Measurements from ENCODE around the gene FREY1. TPM values are rescaled to one million over a fixed set of nuclear protein-coding genes. Genes with fewer than 3 reads are reported as not detected.

FREY1 gene
- total and polyA plus RNA-seq, 9 of the 15 experiments (the other 6 are each of a cell fraction or from before 2014, with no cell fraction given): 0.25 to 1.5 (median 1.1) TPM; not detected in 5

GRCh38 chr11:45879803-45880686 is 27.0 kb downstream of the FREY1 start (continued):
- TF ChIP-seq ZNF311 (CRISPR knock-in tag; IDR thresholded peaks at IDR 0.05) (no peak), ZFP1 (CRISPR knock-in tag; IDR thresholded peaks at IDR 0.05) (no peak), CREBBP (IDR thresholded peaks at IDR 0.05; ENCODE audit: low read depth, low read length) (no peak), RAD51 (IDR thresholded peaks at IDR 0.05; ENCODE audit: borderline replicate concordance, low read depth) (peak; percentile 69), CSDE1 (IDR thresholded peaks at IDR 0.05) (no peak), RNF2 (IDR thresholded peaks at IDR 0.05) (0 out of 2 replicates have a peak, but pooled peaks have one; percentile 36), RHOXF2B (CRISPR knock-in tag; conservative IDR thresholded peaks at IDR 0.05) (no peak), SFPQ (IDR thresholded peaks at IDR 0.05; ENCODE audit: low read depth, low read length) (no peak), ILF3 (IDR thresholded peaks at IDR 0.05; ENCODE audit: borderline replicate concordance) (no peak), ZZZ3 (IDR thresholded peaks at IDR 0.05) (no peak), NEUROD1 (IDR thresholded peaks at IDR 0.05; ENCODE audit: borderline replicate concordance, low read depth, low read length, partially characterized antibody) (peak; percentile 65), FOSL1 (tag; conservative IDR thresholded peaks at IDR 0.05) (peak; percentile 99), MYC (IDR thresholded peaks at IDR 0.05; ENCODE audit: low read depth, low read length) (no peak; the same call in 1 of the 2 replicates), MYC (CRISPR knock-in tag; IDR thresholded peaks at IDR 0.05; ENCODE audit: borderline replicate concordance, low read depth) (no peak), ARID3B (CRISPR knock-in tag; IDR thresholded peaks at IDR 0.05; ENCODE audit: borderline replicate concordance) (no peak), ZNF282 (CRISPR knock-in tag; IDR thresholded peaks at IDR 0.05) (no peak), BHLHE40 (IDR thresholded peaks at IDR 0.05; ENCODE audit: low read length) (peak; percentile 79), NR0B1 (IDR thresholded peaks at IDR 0.05; ENCODE audit: partially characterized antibody) (no peak), UBTF (IDR thresholded peaks at IDR 0.05; ENCODE audit: borderline replicate concordance in 1 of 2, low read depth in 2 of 2, low read length in 2 of 2) (no peak), GABPB1 (CRISPR knock-in tag; IDR thresholded peaks at IDR 0.05) (0 out of 2 replicates have a peak, but pooled peaks have one; percentile 16), ZC3H4 (CRISPR knock-in tag; IDR thresholded peaks at IDR 0.05; ENCODE audit: borderline replicate concordance) (no peak)

Data from K562 (cell line).